LNCAP (cell line): ENCODE measurements around the gene CSF3R.

Experiments
- CTCF ChIP-seq: fragments of 450-650 bp; IDR thresholded peaks from 2 replicates; pipeline ENCODE4 v1.5.1; 2017; ENCODE audit warnings: mild to moderate bottlenecking

Gene CSF3R

GRCh38 chr1:36497207-36497606 is 14.5 kb upstream of the CSF3R start:
- TF ChIP-seq CTCF: no peak

GRCh38 chr1:36494971-36495370 is 12.3 kb upstream of the CSF3R start:
- TF ChIP-seq CTCF: no peak

GRCh38 chr1:36493524-36493923 is 10.8 kb upstream of the CSF3R start:
- no peak for TF ChIP-seq CTCF

GRCh38 chr1:36492491-36492890 is 9.8 kb upstream of the CSF3R start:
- no peak for TF ChIP-seq CTCF

- TF ChIP-seq CTCF: no peak
Observed at GRCh38 chr1:36487906-36488305, 5.2 kb upstream of the CSF3R start.

- TF ChIP-seq CTCF: no peak
Observed at GRCh38 chr1:36486439-36487335, 4.0 kb upstream of the CSF3R start.

- TF ChIP-seq CTCF: no peak
Observed at GRCh38 chr1:36486093-36486438, 3.4 kb upstream of the CSF3R start.

GRCh38 chr1:36484099-36484498 is 1.4 kb upstream of the CSF3R start:
- TF ChIP-seq CTCF: no peak
